NCI-H1092 treated with DMSO at 0.1 percent for 48 hours (cell line): ENCODE measurements around the gene ADAT3.
"Not testable (repeated sequence)": the region's sequence is repeated elsewhere in the genome, so short reads cannot be mapped to it uniquely, and the experiment has no call there.

Experiments used
- DNase-seq: peaks from one replicate; lab custom pipeline; 2025; lab: John Stamatoyannopoulos, UW

Gene ADAT3

DNA sequence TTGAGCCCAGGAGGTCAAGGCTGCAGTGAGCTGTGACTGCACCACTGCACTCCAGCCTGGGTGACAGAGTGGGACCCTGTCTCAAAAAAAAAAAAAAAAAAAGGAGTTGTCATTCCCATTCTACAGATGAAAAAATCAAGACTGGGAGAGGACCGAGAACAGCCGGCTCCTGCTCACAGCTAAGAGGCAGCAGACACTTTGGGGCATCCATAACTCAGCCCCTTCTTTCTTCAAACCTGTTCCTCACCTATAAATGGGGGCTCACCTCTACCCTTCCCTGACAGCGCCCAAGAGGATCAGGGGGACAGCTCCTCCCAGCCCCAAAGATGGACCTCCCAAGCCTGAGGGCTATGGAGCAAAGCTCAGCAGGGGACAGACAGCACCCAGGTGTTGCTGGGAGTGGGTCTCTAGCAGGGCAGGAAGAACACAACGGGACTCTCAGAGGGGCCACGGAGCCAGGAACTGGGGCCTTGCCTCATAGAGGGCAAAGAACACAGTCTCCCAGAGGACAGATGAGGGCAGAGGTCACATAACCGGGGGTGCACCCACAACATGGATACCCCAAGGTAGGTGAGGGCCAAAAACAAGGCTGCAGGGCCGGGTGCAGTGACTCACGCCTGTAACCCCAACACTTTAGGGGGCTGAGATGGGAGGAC, 38.4 kb upstream of the ADAT3 start:
- no peak for DNase-seq

DNA sequence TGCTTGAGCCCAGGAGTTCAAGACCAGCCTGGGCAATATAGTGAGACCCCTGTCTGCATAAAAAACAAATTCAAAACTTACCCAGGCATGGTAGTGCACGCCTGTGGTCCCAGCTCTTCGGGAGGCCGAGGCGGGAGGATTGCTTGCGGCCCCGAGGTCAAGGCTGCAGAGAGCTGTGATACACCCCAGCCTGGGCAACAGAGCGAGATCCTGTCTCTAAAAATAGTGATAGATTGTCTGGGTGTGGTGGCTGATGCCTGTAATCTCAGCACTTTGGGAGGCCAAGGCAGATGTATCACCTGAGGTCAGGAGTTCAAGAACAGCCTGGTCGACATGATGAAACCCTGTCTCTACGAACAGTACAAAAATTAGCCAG, 37.9 kb upstream of the ADAT3 start:
- no peak for DNase-seq

DNA sequence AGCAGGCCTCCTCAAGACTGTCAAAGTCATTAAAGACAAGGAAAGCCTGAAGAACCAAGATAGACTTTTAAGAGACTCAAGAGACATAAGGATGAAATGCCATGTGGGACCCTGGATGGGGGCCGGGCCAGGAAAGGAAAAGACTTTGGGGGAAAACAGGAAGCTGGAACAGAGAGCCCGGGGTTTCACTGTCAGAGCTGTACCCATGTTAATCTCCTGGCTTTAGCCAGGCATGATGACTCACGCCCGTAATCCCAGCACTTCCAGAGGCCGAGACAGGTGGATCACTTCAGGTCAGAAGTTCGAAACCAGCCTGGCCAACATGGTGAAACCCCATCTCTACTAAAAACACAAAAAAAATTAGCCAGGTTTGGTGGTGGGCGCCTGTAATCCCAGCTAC, 36.2 kb upstream of the ADAT3 start:
- no peak for DNase-seq

DNA sequence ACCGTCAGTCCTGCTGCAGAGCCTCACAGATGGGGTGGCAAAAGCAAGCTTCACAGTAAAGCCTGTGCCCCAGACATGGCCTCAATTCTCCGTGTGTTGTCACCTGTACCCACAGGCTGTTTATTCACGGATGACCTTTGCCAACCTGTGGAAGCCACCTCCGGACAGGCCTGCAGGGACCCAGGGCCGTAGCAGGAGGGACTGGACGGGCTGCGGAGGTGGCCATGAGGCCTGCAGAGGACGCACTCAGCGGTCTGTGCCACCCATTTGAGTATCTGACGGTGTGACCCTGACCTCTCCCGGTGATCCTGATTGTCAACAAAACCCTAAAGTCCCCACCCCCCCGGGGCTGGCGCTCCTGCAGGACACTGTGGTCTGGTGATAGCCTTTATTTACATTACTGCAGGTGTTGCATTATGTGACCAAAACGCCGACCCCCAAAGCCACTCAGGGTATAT, 34.0 kb upstream of the ADAT3 start:
- DNase-seq, result no peak

DNA sequence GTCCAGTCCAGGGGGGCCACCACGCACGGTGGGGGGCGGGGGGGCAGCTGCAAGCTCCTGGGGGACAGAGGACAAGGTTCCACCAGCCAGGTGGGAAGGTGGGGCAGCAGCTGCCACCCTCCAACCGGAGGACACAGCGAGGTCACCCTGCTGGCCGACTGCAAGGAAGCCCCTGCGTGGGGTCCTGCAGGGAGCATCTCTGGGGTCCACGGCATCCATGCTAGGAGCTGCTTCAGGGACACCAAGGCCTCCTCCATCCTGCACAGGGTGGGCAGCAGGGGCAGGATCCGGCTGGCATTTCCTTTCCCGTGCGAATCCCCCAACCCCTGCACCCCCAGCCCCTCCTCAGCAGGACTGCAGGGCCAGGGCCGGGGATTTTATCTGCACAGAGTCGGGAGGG, 33.6 kb upstream of the ADAT3 start:
- no peak for DNase-seq

DNA sequence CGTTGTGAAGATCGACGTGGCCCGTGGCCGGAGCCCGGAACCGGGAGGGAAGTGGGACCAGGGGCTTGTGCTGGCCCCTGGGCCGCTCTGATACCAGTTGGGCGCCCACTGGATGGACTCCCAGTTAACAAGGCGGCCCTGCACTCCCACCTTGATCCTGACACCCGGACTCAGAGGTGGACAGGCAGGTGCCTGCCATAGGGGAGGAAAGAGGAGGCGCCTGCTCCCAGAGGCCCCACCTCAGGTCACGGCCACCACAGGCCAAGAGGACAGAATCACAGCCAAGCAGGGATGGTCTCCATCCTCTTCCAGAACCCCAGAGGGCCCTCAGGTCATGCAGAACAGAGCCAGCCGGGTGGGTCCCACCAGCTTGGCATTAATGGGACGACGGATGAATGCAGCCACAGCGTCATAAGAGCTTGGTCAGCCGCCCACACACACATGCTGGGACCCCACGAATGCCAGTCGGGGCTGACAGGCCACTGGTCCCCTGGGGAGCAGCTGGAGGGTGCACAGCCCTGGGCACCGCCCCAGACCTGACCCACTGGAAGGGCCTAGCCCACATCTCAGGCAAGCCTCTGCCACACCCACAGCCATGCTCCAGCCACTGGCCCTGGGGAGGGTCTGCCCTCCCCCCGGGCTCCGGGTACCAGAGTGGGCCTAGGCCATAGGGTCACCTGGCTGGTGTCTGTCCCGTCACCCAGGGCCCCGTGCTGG, 32.2 kb upstream of the ADAT3 start:
- no peak for DNase-seq

DNA sequence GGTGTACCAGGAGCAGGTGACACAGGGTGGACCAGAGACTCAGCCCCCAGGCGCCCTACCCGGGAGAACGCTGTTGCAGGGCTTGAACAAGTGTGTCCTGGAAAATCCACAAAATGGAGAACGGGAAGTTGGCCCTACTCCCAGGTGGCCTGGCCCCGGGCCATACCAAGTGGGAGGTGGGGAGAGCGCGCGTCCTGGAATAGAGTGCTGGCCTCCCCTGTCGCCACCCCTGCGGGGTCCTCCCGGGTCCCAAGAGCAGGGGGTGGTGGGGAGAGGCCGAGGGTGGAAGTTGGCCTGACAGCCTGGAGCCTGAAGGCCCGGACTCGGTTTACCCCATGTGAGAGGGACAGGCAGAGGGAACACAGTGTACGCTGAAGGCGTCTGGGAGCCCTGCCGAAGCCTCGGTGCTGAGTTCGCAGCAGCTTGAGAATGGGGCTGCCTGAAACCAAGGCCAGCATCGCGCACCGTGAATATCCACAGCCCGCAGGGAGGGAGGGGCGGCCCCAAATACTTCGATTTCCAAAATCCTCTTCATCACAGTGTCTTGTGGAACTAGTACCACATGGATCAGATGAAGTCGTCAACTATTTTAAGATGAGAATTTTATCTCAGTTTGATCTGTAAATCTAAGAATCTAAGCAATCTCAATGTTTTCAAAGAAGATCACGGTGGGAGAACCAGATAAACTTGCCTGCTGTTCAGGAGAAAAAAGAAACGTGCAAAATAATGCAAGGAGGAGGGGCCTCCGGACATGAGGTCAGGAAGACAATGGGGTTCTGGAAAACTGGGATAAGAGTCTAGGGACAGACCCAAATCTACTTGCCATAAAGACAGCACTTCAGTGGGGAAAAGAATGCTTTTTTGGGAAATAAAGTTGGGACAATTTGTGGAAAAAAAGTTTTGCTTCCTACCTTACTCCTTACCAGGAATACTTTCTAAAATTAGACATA, 31.4 kb upstream of the ADAT3 start:
- DNase-seq, result no peak

DNA sequence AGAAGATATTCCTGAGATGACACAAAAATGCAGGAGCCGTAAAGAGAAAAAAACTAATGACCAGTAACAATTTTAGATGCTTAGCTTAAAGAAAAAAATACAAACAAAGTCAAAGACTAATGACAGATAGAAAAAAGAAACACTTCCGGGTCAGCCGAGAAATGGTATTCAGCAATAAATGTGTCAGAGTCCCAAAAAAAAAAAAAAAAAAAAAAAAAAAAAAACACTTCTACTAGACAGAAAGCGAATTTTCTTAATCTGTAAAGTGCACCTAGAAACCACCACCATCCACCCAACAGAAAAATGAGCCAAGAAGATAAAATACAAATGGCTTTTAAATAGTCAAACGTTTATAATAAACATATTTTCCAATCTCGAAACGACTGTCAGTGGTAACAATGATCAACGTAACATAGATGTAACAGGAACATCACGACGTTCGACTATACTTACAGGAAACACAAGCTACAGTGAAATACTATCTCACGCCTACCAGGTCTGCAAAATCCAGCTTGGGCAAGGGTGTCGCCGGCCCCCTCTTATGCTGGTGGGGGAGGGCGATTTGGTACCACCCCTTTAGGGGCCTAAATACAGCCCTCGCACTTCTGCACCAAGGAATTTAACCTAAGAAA, 30.5 kb upstream of the ADAT3 start:
- DNase-seq, result no peak

DNA sequence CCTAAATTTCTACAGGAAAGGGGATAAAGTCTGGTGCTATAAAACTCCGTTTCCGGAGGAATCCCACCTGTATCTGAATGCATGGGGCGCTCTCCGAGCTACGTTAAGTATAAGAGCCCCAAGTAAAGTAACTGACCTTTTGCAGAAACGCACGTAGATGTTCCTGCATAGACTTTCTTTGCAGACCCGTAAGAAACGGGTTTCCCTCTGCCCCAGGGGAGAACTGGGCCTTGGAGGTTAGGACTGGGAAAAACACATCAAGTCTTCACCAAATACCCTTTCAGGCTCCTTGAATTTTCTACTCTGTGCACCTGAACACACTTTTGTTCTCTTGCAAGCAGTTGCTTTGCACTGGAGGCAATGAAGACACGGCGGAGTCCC, 29.9 kb upstream of the ADAT3 start:
- DNase-seq, result not testable (repeated sequence)

DNA sequence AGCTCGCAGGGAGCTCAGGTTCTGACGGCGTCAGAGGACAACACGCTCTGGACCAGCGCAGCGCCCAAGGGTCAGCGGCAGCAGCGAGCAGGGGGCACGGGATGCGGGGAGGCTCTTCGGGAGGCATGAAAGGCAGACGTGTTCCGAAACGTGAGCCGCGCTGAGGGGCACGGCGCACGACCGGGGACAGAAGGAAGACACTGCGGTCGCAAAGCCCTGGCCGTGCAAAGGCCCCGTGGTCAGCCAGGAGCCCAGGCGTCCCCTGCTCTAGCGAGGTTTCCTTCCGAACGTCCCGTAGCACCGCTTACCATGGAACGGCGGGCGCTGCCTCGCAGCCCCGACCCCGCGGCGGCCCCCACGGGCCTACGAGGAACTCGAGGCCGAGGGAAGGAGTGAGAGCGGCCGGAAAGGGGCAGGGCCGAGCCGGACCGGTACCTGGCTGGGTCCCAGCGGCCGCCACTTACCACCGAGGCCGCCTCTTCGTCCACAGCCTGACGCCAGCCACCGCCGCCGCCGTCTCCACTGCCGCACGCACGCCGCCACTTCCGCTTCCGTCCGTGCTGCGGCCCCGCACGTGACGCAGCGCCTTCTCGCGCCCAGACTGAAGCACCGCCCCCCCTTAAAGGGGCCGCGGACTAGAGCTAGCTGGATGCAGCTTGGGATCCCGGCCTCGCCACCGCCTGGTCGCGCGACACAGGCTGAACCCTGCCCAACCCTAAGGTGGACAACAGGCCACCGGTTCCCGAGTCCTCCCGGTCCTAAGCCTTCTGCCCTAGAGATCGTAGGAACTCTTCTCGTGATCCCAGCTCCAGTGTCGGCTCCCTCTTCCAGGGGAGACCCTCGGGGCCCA, 29.3 kb upstream of the ADAT3 start:
- peak; percentile 88 for DNase-seq

DNA sequence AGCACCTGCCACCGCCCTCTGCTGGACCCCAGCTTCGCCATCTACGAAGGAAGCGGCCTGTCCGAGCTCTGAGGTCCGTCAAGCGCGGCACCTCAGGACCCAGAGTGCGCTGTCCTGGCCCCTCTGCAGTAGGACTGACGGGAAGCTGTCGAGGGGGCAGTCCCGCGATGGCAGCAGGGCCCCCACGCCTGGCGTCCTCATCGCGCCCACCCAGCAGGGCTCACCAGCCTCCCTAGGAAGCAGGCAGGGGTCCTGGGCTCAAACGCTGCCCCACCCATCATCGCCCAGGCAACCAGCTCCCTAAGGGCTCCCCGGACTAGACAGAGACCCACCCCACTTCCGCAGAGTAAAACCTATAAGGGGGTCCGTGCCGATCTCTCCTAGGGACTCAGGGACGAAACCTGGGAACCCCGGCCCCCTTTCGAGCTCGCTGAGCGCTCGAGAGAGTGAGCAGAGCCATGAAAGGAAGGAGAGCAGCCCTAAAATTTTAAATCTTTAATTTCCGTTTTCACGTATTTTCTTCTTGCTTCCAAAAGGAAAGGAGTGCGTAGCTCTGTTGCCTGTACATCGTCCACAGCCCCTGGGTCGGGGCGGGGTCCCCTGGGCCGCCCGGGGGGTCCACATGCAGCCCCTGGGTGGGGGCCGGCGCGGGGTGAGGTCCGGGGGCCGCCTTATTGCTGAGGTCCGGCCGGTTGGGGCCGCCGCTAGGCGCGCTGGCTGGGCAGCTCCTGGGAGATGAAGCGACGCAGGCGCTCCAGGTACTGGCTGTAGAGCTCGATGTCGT, 28.5 kb upstream of the ADAT3 start:
- not testable (repeated sequence) for DNase-seq

DNA sequence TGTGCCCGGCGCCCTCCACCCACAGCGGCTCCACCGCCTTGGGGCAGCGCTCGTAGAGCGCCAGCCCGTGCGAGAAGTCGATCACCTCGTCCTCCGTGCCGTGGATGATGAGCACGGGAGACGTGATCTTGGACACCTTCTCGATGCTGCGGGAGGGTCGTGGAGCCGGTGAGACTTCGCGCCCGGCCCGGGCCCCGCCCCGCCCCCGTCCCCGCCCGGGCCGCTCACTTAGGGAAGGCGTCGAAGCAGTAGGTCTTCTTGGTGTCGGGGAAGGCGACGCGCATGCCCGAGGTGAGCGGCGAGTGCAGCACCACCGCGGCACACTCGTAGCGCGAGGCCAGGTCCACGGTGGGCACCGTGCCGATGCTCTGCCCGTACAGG, 27.9 kb upstream of the ADAT3 start:
- not testable (repeated sequence) for DNase-seq

DNA sequence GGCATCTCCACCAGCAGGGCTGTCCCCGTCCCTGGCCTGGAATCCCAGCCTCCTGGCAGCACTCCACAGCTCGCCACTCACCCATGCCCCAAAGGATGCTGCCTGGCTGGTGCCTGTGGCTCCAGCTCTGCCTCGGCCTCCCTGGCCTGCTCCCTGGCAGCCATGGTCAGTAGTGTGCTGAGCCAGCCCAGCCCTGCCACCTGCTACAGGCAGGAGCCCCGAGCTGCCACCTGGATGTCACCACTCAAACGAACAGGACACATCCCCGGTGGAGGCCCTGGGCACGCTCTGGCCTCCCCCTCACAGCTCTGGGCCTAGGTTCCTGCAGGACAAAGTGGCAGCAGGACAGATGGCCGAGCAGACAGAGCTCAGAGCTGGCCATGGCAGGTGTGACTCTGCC, 26.6 kb upstream of the ADAT3 start:
- DNase-seq, result not testable (repeated sequence)

DNA sequence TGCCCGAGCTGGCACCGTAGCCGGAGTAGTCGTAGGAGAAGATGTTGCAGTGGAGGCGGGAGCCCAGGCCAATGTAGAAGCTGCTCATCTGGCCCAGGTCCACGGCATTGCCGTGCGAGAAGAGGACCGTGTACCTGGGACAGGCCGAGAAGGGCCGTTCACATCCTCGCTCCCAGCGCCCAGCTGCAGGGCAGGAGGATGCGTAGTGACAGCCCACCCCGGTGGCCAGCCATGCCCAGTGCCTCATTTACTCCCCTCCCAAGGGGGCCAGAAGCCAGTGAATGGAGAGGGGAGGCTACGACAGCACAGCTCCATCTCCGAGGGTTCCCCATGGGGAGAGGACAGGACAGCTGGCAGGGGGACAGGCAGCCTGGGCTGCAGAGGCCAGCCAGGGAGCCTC, 25.2 kb upstream of the ADAT3 start:
- DNase-seq, result not testable (repeated sequence)

DNA sequence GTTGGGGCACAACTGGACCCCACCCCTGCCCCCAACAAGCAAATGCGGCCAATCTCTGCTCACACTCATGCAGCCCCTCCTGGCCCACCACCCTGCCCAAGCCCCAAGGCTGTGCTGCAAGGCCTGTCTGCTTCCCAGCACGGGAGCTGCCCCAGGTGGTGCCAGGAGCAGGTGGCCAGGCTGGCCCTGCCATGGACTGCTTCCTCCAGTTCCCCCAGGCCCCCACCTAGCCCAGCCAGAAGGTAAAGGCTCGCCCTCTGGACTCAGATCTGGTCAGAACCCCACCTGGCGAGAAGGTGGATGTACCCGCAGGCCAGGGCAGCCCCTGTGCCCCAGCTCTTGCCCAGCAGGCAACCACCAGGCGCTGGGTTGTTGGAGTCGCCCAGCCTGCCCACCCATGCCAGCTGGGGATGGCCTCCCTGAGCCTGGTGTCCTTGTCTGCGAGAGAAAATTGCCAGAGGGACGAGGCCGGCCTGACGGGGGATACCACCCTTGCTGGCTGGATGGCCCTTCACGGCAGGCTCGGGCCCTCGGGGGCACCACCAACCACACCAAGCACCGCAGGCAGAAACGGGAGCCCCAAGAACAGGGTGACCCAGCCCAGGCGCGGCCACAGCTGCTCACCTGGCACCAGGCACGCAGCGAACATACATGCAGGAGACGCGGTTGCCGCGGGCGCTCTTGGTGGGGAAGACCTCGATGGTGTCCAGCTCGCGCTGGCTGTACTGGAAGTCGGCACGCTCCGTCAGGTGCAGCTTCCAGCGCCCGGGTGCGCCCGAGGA, 24.4 kb upstream of the ADAT3 start:
- DNase-seq, result no peak

DNA sequence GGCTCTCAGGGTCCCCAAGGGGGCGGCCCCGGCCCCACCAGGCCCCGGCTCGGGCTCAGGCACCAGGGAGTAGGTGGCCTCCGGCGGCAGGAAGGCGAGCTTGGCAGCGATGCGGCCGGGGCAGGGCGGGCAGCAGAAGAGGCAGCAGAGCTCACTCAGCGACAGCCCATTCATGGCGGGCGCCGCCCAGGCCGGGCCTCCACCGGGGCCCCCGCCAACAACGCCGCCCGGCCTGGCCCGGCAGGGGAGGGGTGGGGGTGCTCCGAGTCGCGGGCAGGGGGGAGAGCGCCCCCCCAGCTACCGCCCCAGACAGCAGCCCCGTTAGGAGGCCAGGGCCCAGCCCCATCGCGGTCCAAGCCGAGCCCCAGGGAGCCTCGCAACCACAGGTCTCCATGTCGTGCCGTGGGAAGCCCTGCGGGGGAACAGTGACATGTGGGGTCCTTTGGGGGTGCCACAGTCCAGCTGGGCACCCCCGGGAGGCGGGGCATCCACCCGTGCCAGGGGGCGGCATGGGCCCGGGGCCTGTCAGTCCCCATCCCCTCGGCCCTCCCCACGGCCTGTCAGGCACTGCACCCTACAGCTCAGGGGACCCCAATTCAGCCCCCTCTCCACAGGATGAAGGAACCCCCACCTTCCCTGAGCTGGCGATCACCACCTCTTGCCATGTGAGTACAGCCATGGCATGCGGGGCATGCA, 23.7 kb upstream of the ADAT3 start:
- DNase-seq, result not testable (repeated sequence)

DNA sequence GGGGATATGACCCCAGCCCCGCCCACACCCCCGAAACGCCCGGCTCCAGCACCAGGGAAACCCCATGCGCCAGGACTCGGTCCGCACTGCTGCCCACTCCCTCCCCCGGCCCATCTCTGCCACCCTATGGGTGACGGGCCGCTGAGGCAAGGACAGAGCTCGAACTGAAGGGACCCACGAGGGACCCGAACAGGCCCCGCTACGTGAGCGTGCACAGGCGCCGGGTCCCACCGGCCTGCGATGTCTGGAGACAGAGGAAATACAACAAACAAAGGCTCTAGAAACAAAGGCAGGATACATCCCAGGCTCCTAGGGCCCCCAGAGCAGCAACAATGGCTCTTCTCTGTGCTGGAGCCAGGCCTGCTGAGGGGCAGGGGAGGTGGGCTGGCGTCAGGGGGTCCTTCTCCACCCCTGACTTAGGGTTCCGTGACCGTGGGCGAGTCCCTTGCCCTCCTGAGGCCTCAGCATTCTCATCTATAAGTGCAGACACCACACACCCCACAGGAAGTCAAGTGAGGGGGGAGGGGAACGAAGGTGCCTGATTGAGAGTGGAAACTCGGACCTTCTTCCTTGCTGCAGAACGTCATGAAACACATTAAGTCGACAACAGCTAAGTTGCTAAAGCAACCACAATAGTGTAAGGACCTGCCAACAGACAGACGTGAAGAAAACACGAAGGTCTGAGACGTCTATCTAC, 23.0 kb upstream of the ADAT3 start:
- no peak for DNase-seq
